Measurements from ENCODE around the gene KSR1. TPM values are rescaled to one million over a fixed set of nuclear protein-coding genes. Genes with fewer than 3 reads are reported as not detected.

KSR1 gene
- total RNA-seq, 1 experiment from 2014 or later = 88.9 TPM

DNA sequence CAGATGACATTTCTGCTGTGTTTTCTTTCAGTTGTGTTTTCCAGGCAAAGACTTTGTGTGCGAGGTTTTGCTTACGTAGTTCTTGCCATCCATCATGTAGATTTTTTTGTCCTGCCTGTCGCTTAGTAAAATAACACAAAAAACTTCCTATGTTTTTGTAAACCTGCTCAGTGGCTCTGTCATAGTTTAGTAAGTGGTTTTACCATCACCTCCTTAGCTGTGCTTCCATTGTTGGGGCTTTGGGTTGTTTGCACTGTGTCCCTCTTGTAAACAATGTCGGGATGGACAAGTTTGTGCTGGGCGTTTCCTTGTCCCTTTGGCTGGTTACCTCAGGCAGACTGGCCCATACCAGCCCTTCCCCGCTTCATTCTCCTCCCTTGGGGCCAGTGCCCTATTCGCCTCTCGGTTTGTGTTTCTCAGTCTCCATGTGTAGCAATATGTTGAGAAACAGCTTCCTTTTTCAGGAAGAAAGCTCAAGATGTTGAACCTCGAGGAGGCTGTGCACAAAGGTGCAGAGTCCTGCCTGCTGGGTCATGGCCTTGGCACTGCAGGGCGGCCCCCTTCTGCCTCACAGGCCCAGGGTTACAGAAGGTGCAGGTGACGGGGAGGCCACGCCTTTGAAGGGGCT is 74.6 kb downstream of the KSR1 start:
- peaks cover 12% of the 10 kb centered on the region for H3K36me3 Mint-ChIP-seq (ENCODE audit: insufficient read depth, unreplicated experiment)
- no TSS peak for BruUV-seq (replicated peaks)
- no peaks in the 10 kb centered on the region for H3K27me3 ChIP-seq (replicated peaks; ENCODE audit: control insufficient read depth, insufficient read depth, low read length)
- CTCF ChIA-PET = interaction anchor here (1.2 kb wide), 1 partner anchor 69 kb away, joined by 3 read pairs; no protein-coding TSS in a partner anchor
- TF ChIP-seq, protein P1, sequence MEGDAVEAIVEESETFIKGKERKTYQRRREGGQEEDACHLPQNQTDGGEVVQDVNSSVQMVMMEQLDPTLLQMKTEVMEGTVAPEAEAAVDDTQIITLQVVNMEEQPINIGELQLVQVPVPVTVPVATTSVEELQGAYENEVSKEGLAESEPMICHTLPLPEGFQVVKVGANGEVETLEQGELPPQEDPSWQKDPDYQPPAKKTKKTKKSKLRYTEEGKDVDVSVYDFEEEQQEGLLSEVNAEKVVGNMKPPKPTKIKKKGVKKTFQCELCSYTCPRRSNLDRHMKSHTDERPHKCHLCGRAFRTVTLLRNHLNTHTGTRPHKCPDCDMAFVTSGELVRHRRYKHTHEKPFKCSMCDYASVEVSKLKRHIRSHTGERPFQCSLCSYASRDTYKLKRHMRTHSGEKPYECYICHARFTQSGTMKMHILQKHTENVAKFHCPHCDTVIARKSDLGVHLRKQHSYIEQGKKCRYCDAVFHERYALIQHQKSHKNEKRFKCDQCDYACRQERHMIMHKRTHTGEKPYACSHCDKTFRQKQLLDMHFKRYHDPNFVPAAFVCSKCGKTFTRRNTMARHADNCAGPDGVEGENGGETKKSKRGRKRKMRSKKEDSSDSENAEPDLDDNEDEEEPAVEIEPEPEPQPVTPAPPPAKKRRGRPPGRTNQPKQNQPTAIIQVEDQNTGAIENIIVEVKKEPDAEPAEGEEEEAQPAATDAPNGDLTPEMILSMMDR (IDR thresholded peaks at IDR 0.05; ENCODE audit: insufficient read depth in 1 of 2, low read depth in 1 of 2, low read length in 1 of 2, severe bottlenecking in 1 of 2, unreplicated experiment in 1 of 2) = no peak
- H3K9me3 Mint-ChIP-seq (ENCODE audit: unreplicated experiment) = no peaks in the 10 kb centered on the region
- H3K27me3 Mint-ChIP-seq (ENCODE audit: insufficient read depth, unreplicated experiment) = no peaks in the 10 kb centered on the region
- peaks cover 75% of the 10 kb centered on the region for H3K4me1 Mint-ChIP-seq (ENCODE audit: low read depth, unreplicated experiment)
- no peak overlapping the region for H3K4me3 ChIP-seq (ENCODE audit: low read depth, low read length)
- intact Hi-C loops (cut with micrococcal nuclease; ENCODE audit: unreplicated experiment) = loop anchor here (5.0 kb wide), 1 partner anchor 71 kb away; no protein-coding TSS in a partner anchor
- H3K9me3 ChIP-seq = no peaks in the 10 kb centered on the region
- peak overlapping the region; percentile 90 for H3K27ac Mint-ChIP-seq (ENCODE audit: unreplicated experiment)
- H3K4me3 Mint-ChIP-seq (ENCODE audit: unreplicated experiment) = no peak overlapping the region
- POLR2A ChIA-PET = no interaction called here
- H3K4me1 ChIP-seq = peaks cover 61% of the 10 kb centered on the region
- no peak for DNase-seq
- no peaks in the 10 kb centered on the region for H3K36me3 ChIP-seq (ENCODE audit: control insufficient read depth, insufficient read depth, low read length)

DNA sequence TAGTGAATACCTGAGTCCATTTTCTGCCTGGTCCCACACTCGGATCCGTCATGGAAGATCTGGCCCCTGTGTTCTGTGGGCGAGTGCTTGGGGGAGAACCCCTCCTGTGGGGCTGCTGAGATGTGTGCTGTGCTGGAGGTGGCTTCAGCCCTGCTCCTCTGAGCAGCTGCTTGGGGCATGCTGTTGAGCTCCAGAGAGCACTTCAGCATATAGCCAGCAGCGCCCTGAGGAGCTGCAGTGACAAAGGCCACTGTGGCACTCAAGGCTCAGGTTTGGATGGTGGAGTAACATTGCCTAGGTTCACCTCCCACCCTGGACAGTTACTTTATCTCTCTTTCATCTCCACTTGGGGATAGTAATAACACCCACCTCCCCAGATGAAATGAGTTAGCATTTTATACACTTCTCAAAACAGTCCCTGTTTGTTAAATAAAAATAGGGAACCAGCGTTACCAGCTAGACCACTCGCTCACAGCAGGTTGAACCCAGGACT is 75.3 kb downstream of the KSR1 start:
- POLR2A ChIA-PET = interaction anchor here (1.2 kb wide), 1 partner anchor 75 kb away, joined by 4 read pairs; the partner anchor contains the start of gene KSR1

More for the DNA sequence above, 75.3 kb downstream of the KSR1 start:
- no TSS peak for BruUV-seq (replicated peaks)
- CTCF ChIA-PET = interaction anchor here (1.2 to 1.6 kb wide), 3 partner anchors 21 to 68 kb away, joined by 3 to 6 read pairs (median 3); no protein-coding TSS in a partner anchor
- Mint-ChIP-seq H3K27me3 (ENCODE audit: insufficient read depth, unreplicated experiment) (no peaks in the 10 kb centered on the region), H3K36me3 (ENCODE audit: insufficient read depth, unreplicated experiment) (peaks cover 15% of the 10 kb centered on the region), H3K27ac (ENCODE audit: unreplicated experiment) (peak overlapping the region; percentile 90), H3K4me1 (ENCODE audit: low read depth, unreplicated experiment) (peaks cover 75% of the 10 kb centered on the region), H3K9me3 (ENCODE audit: unreplicated experiment) (no peaks in the 10 kb centered on the region), H3K4me3 (ENCODE audit: unreplicated experiment) (no peak overlapping the region)
- Histone ChIP-seq H3K27me3 (replicated peaks; ENCODE audit: control insufficient read depth, insufficient read depth, low read length) (no peaks in the 10 kb centered on the region), H3K4me3 (ENCODE audit: low read depth, low read length) (no peak overlapping the region), H3K36me3 (ENCODE audit: control insufficient read depth, insufficient read depth, low read length) (no peaks in the 10 kb centered on the region), H3K9me3 (no peaks in the 10 kb centered on the region), H3K4me1 (peaks cover 63% of the 10 kb centered on the region)
- no peak for DNase-seq
- intact Hi-C loops (cut with micrococcal nuclease; ENCODE audit: unreplicated experiment) = loop anchor here (5.0 kb wide), 1 partner anchor 71 kb away; no protein-coding TSS in a partner anchor
- TF ChIP-seq, protein P1 (IDR thresholded peaks at IDR 0.05; ENCODE audit: insufficient read depth in 1 of 2, low read depth in 1 of 2, low read length in 1 of 2, severe bottlenecking in 1 of 2, unreplicated experiment in 1 of 2) = no peak

Measured in Caco-2 (cell line).